Measurements from ENCODE around the gene ZNF24. TPM values are rescaled to one million over a fixed set of nuclear protein-coding genes. Genes with fewer than 3 reads are reported as not detected.

ZNF24 gene
- total and polyA plus RNA-seq, 7 donors, result 16.0 to 63.8 (median 40.6) TPM

- Histone ChIP-seq H3K4me1 (peaks cover 20% of the 10 kb centered on the region), H3K9me3 (no peaks in the 10 kb centered on the region), H3K27me3 (ENCODE audit: insufficient read depth in 3 of 3, low read length in 2 of 3) (no peaks in the 10 kb centered on the region), H3K36me3 (ENCODE audit: insufficient read depth in 1 of 2, low read depth in 1 of 2) (peaks cover 17 to 84% of the 10 kb centered on the region in 2 donors), H3K4me3 (no peak overlapping the region), H3K27ac (no peak overlapping the region)
- intact Hi-C loops (cut with DNase I), result no loop called here
- DNase-seq (no peak), ATAC-seq (no peak)
- WGBS, 3 donors, result 53 to 67% (median 56%) methylated on average over 3 of the region's 3 CpGs
- TF ChIP-seq, protein P1, sequence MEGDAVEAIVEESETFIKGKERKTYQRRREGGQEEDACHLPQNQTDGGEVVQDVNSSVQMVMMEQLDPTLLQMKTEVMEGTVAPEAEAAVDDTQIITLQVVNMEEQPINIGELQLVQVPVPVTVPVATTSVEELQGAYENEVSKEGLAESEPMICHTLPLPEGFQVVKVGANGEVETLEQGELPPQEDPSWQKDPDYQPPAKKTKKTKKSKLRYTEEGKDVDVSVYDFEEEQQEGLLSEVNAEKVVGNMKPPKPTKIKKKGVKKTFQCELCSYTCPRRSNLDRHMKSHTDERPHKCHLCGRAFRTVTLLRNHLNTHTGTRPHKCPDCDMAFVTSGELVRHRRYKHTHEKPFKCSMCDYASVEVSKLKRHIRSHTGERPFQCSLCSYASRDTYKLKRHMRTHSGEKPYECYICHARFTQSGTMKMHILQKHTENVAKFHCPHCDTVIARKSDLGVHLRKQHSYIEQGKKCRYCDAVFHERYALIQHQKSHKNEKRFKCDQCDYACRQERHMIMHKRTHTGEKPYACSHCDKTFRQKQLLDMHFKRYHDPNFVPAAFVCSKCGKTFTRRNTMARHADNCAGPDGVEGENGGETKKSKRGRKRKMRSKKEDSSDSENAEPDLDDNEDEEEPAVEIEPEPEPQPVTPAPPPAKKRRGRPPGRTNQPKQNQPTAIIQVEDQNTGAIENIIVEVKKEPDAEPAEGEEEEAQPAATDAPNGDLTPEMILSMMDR (IDR thresholded peaks at IDR 0.05), result no peak
Measured at GRCh38 chr18:35334821-35335220, 9.4 kb downstream of the ZNF24 start.

DNA sequence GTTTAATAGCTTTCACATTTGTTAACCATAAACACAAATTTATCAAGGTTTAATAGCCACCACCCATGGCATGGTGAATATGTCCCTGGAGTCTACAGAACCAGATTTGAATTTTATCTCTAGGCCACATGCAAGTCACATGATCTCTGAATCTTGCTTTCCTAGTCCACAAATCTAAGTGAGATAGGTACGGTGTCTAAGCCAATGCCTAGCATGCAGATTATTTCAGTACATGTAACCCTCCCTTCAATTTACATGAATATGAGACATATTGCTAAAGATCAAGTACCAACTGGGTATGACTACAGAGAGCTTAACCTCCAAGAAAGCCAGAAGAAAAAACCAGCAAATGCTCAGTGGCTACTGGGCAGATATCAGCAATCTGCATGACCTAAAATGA, 10.0 kb downstream of the ZNF24 start:
- ATAC-seq (peak in 1 of 4 donors; percentile 41), DNase-seq (no peak)
- Histone ChIP-seq H3K4me1 (peaks cover 20% of the 10 kb centered on the region), H3K4me3 (no peak overlapping the region), H3K36me3 (ENCODE audit: insufficient read depth in 1 of 2, low read depth in 1 of 2) (peaks cover 11 to 78% of the 10 kb centered on the region in 2 donors), H3K27me3 (ENCODE audit: insufficient read depth in 3 of 3, low read length in 2 of 3) (no peaks in the 10 kb centered on the region), H3K27ac (no peak overlapping the region), H3K9me3 (no peaks in the 10 kb centered on the region)
- intact Hi-C loops (cut with DNase I), result no loop called here
- TF ChIP-seq, protein P1 (IDR thresholded peaks at IDR 0.05), result no peak
- WGBS, 3 donors, result 84 to 100% (median 85%) methylated on average over 1 of the region's 1 CpG

GRCh38 chr18:35331367-35332087, 12.7 kb downstream of the ZNF24 start:
- 67 to 75% (median 73%) methylated on average over 4 of the region's 4 CpGs for WGBS, 3 donors

GRCh38 chr18:35328868-35329267, 15.4 kb downstream of the ZNF24 start:
- Histone ChIP-seq H3K4me3 (no peak overlapping the region), H3K9me3 (no peaks in the 10 kb centered on the region), H3K27ac (no peak overlapping the region), H3K27me3 (ENCODE audit: insufficient read depth in 3 of 3, low read length in 2 of 3) (no peaks in the 10 kb centered on the region), H3K4me1 (no peaks in the 10 kb centered on the region), H3K36me3 (ENCODE audit: insufficient read depth in 1 of 2, low read depth in 1 of 2) (peaks cover 0 to 24% of the 10 kb centered on the region in 2 donors)
- intact Hi-C loops (cut with DNase I), result no loop called here
- ATAC-seq, result no peak
- DNase-seq, result no peak
- TF ChIP-seq, protein P1 (IDR thresholded peaks at IDR 0.05), result no peak

More at GRCh38 chr18:35331367-35332087, 12.7 kb downstream of the ZNF24 start:
- Histone ChIP-seq H3K4me1 (peaks cover 11% of the 10 kb centered on the region), H3K27ac (no peak overlapping the region), H3K4me3 (no peak overlapping the region), H3K27me3 (ENCODE audit: insufficient read depth in 3 of 3, low read length in 2 of 3) (no peaks in the 10 kb centered on the region), H3K9me3 (no peaks in the 10 kb centered on the region), H3K36me3 (ENCODE audit: insufficient read depth in 1 of 2, low read depth in 1 of 2) (peaks cover 6 to 51% of the 10 kb centered on the region in 2 donors)
- intact Hi-C loops (cut with DNase I), result no loop called here
- ATAC-seq (no peak), DNase-seq (no peak)
- TF ChIP-seq, protein P1 (IDR thresholded peaks at IDR 0.05), result no peak

Measured in psoas muscle (tissue), 8 donors.